Upper lobe of left lung (tissue), 6 donors: ENCODE measurements around the gene RNF166. TPM values are rescaled to one million over a fixed set of nuclear protein-coding genes. Genes with fewer than 3 reads are reported as not detected.

Experiments used
- ATAC-seq, 2 donors: fragments of 200-7000 bp; cut with Tn5 transposase; one replicate each; pipeline ENCODE4 v1.9.1; 2022; ENCODE audit warnings: mild to moderate bottlenecking in 2 of 2, moderate library complexity in 2 of 2; ENCODE audit not compliant: low FRiP score in 2 of 2
- DNase-seq, 2 donors: peaks; one replicate each; pipeline ENCODE4 v3.0.0-alpha.2; 2019 to 2020
- H3K27ac ChIP-seq, 4 donors: fragments of 200-600 bp; sonication (generic); one replicate each; pipeline ENCODE4 v1.5.1; 2016 to 2019
- H3K27me3 ChIP-seq, 4 donors: fragments of 200-600 bp; sonication (generic); one replicate each; pipeline ENCODE4 v1.5.1; 2017 to 2019
- H3K36me3 ChIP-seq, 4 donors: fragments of 200-600 bp; sonication (generic); one replicate each; pipeline ENCODE4 v1.5.1; 2016 to 2019
- H3K4me1 ChIP-seq, 4 donors: fragments of 200-600 bp; sonication (generic); one replicate each; pipeline ENCODE4 v1.5.1; 2018 to 2019
- H3K4me3 ChIP-seq, 4 donors: fragments of 200-600 bp; sonication (generic); one replicate each; pipeline ENCODE4 v1.5.1; 2017 to 2019; ENCODE audit warnings: mild to moderate bottlenecking in 2 of 4, moderate library complexity in 1 of 4
- H3K9me3 ChIP-seq, 4 donors: fragments of 200-600 bp; sonication (generic); one replicate each; pipeline ENCODE4 v1.5.1; 2018 to 2019
- CTCF ChIP-seq, 6 experiments: fragments of 450-650 bp in 4 of 6; fragments of 200-600 bp in 2 of 6; sonication (generic) in 2 of 6; IDR thresholded peaks; one replicate each; pipeline ENCODE4 v1.5.1; 2016 to 2019; ENCODE audit warnings: antibody characterized with exemption in 6 of 6
- EP300 ChIP-seq, 4 donors: sonication (generic); formaldehyde crosslinking; IDR thresholded peaks; one replicate each; pipeline ENCODE4 v1.5.1; 2017; ENCODE audit warnings: antibody characterized with exemption in 4 of 4, control low read depth in 2 of 4
- POLR2A ChIP-seq, 4 donors: fragments of 450-650 bp; IDR thresholded peaks; one replicate each; pipeline ENCODE4 v1.5.1; 2016 to 2017; ENCODE audit warnings: antibody characterized with exemption in 4 of 4, mild to moderate bottlenecking in 2 of 4
- POLR2AphosphoS5 ChIP-seq, 2 donors: sonication (generic); formaldehyde crosslinking; IDR thresholded peaks; one replicate each; pipeline ENCODE4 v1.5.1; 2017; ENCODE audit warnings: antibody characterized with exemption in 2 of 2
- WGBS, 2 donors: methylation state at CpG; one replicate each; pipeline ENCODE4 v1.1.5; 2017 to 2018; 5-methylcytosine and 5-hydroxymethylcytosine counted together
- total RNA-seq, 6 donors: library from RNA; depleted of rRNA in 4 of 6; stranded (reverse); fragments of >200 nt in 4 of 6; gene quantifications; one replicate each; pipeline versions ENCODE4 v1.1.0 to v1.2.1, GENCODE V29; 2016 to 2021
- donor health status: DM: no; HTN: no; CAD: no; lungs with moderate emphysema.
- donor health status: DM: no; HTN: yes; CAD: no; lungs with severe emphysema.

RNF166 gene
- total RNA-seq, 6 donors from 2014 or later = 23.2 to 101 (median 64.6) TPM

- DNase-seq = no peak
- no peak overlapping the region for H3K27ac ChIP-seq
- no peak overlapping the region for H3K4me3 ChIP-seq
- H3K36me3 ChIP-seq = peaks cover 0 to 58% (median 46%) of the 10 kb centered on the region in 4 donors
- peaks cover 12 to 26% (median 19%) of the 10 kb centered on the region in 4 donors for H3K4me1 ChIP-seq
- TF ChIP-seq EP300 (IDR thresholded peaks at IDR 0.05) (no peak), CTCF (IDR thresholded peaks at IDR 0.05) (no peak), POLR2A (IDR thresholded peaks at IDR 0.05) (no peak), POLR2AphosphoS5 (IDR thresholded peaks at IDR 0.05) (no peak)
- H3K9me3 ChIP-seq = no peaks in the 10 kb centered on the region
- no peaks in the 10 kb centered on the region for H3K27me3 ChIP-seq
- 87 to 89% methylated on average over 19 to 28 of the region's 28 CpGs for WGBS, 2 donors
- no peak for ATAC-seq
These were observed 51.7 kb downstream of the RNF166 start for GRCh38 chr16:88654363-88655052.

- DNase-seq (peak in 1 of 2 donors; percentile 63), ATAC-seq (no peak)
- Histone ChIP-seq H3K27me3 (no peaks in the 10 kb centered on the region), H3K4me3 (no peak overlapping the region), H3K36me3 (peaks cover 0 to 58% (median 46%) of the 10 kb centered on the region in 4 donors), H3K27ac (no peak overlapping the region), H3K4me1 (peaks cover 16 to 31% (median 24%) of the 10 kb centered on the region in 4 donors), H3K9me3 (no peaks in the 10 kb centered on the region)
- WGBS, 2 donors = 86 to 88% methylated on average over 24 to 32 of the region's 32 CpGs
- TF ChIP-seq CTCF (IDR thresholded peaks at IDR 0.05) (no peak), EP300 (IDR thresholded peaks at IDR 0.05) (no peak), POLR2AphosphoS5 (IDR thresholded peaks at IDR 0.05) (no peak), POLR2A (IDR thresholded peaks at IDR 0.05) (no peak)
These were observed 52.4 kb downstream of the RNF166 start for GRCh38 chr16:88653596-88654362.

- Histone ChIP-seq H3K9me3 (no peaks in the 10 kb centered on the region), H3K27ac (peak overlapping the region in 1 of 4 donors; percentile 96), H3K36me3 (peaks cover 0 to 52% (median 42%) of the 10 kb centered on the region in 4 donors), H3K4me3 (no peak overlapping the region), H3K27me3 (no peaks in the 10 kb centered on the region), H3K4me1 (peaks cover 16 to 36% (median 25%) of the 10 kb centered on the region in 4 donors)
- 83 to 90% methylated on average over 13 of the region's 13 CpGs for WGBS, 2 donors
- TF ChIP-seq POLR2A (IDR thresholded peaks at IDR 0.05) = no peak
- no peak for TF ChIP-seq POLR2AphosphoS5 (IDR thresholded peaks at IDR 0.05)
- no peak for TF ChIP-seq EP300 (IDR thresholded peaks at IDR 0.05)
- DNase-seq (peak in 1 of 2 donors; percentile 71), ATAC-seq (no peak)
These were observed 53.1 kb downstream of the RNF166 start for GRCh38 chr16:88653101-88653500.

GRCh38 chr16:88652762-88653063, 53.5 kb downstream of the RNF166 start:
- ATAC-seq (no peak), DNase-seq (peak in 1 of 2 donors; percentile 73)
- Histone ChIP-seq H3K4me1 (peaks cover 16 to 40% (median 27%) of the 10 kb centered on the region in 4 donors), H3K27me3 (no peaks in the 10 kb centered on the region), H3K27ac (peak overlapping the region in 3 of 4 donors; percentile 88 to 97 (median 96)), H3K36me3 (peaks cover 0 to 52% (median 39%) of the 10 kb centered on the region in 4 donors), H3K4me3 (no peak overlapping the region), H3K9me3 (no peaks in the 10 kb centered on the region)
- 92% methylated on average over 5 of the region's 8 CpGs; no CpG with 5 or more reads in 1 of the 2 donors for WGBS, 2 donors
- no peak for TF ChIP-seq CTCF (IDR thresholded peaks at IDR 0.05)
- no peak for TF ChIP-seq EP300 (IDR thresholded peaks at IDR 0.05)
- TF ChIP-seq POLR2AphosphoS5 (IDR thresholded peaks at IDR 0.05) = no peak
- no peak for TF ChIP-seq POLR2A (IDR thresholded peaks at IDR 0.05)
